ENCODE measurements around the gene TTLL13.
"Not testable (repeated sequence)": the region's sequence is repeated elsewhere in the genome, so short reads cannot be mapped to it uniquely, and the experiment has no call there.

The TTLL13 gene

GRCh38 chr15:90270502-90271150 is 21.3 kb downstream of the TTLL13 start:
- Histone ChIP-seq H3K36me3 (ENCODE audit: insufficient read depth, low read length) (peaks cover 43% of the 10 kb centered on the region), H3K4me3 (ENCODE audit: low read depth in 1 of 2, low read length in 2 of 2) (no peak overlapping the region), H3K27ac (ENCODE audit: low read depth, low read length) (no peak overlapping the region)

GRCh38 chr15:90271459-90272166 is 22.3 kb downstream of the TTLL13 start:
- Histone ChIP-seq H3K4me3 (ENCODE audit: low read depth in 1 of 2, low read length in 2 of 2) (no peak overlapping the region), H3K9ac (ENCODE audit: low read length) (no peak overlapping the region), H3K4me1 (ENCODE audit: insufficient read depth, low read length) (peaks cover 35% of the 10 kb centered on the region), H3K36me3 (ENCODE audit: insufficient read depth, low read length) (peaks cover 51% of the 10 kb centered on the region), H3K27ac (ENCODE audit: low read depth, low read length) (no peak overlapping the region), H3K9me3 (ENCODE audit: low read length) (no peaks in the 10 kb centered on the region), H3K27me3 (ENCODE audit: control insufficient read depth in 1 of 2, insufficient read depth in 2 of 2, low read length in 2 of 2) (no peaks in the 10 kb centered on the region)

More at GRCh38 chr15:90270502-90271150, 21.3 kb downstream of the TTLL13 start:
- Histone ChIP-seq H3K4me1 (ENCODE audit: insufficient read depth, low read length) (peaks cover 35% of the 10 kb centered on the region), H3K27me3 (ENCODE audit: control insufficient read depth in 1 of 2, insufficient read depth in 2 of 2, low read length in 2 of 2) (no peaks in the 10 kb centered on the region), H3K9ac (ENCODE audit: low read length) (no peak overlapping the region), H3K9me3 (ENCODE audit: low read length) (no peaks in the 10 kb centered on the region)

- H3K9me3 ChIP-seq (ENCODE audit: low read length); H3K27me3 ChIP-seq (ENCODE audit: control insufficient read depth in 1 of 2, insufficient read depth in 2 of 2, low read length in 2 of 2); H3K4me3 ChIP-seq (ENCODE audit: low read depth in 1 of 2, low read length in 2 of 2); H3K4me1 ChIP-seq (ENCODE audit: insufficient read depth, low read length); H3K36me3 ChIP-seq (ENCODE audit: insufficient read depth, low read length); H3K9ac ChIP-seq (ENCODE audit: low read length); H3K27ac ChIP-seq (ENCODE audit: low read depth, low read length): not testable (repeated sequence)
Observed at GRCh38 chr15:90278467-90278866, 29.1 kb downstream of the TTLL13 start.

- H3K9me3 ChIP-seq (ENCODE audit: low read length); H3K36me3 ChIP-seq (ENCODE audit: insufficient read depth, low read length); H3K9ac ChIP-seq (ENCODE audit: low read length); H3K27me3 ChIP-seq (ENCODE audit: control insufficient read depth in 1 of 2, insufficient read depth in 2 of 2, low read length in 2 of 2); H3K4me1 ChIP-seq (ENCODE audit: insufficient read depth, low read length); H3K4me3 ChIP-seq (ENCODE audit: low read depth in 1 of 2, low read length in 2 of 2); H3K27ac ChIP-seq (ENCODE audit: low read depth, low read length): not testable (repeated sequence)
Observed at GRCh38 chr15:90280743-90281142, 31.4 kb downstream of the TTLL13 start.

- not testable (repeated sequence) for H3K4me1 ChIP-seq (ENCODE audit: insufficient read depth, low read length); H3K27me3 ChIP-seq (ENCODE audit: control insufficient read depth in 1 of 2, insufficient read depth in 2 of 2, low read length in 2 of 2); H3K27ac ChIP-seq (ENCODE audit: low read depth, low read length); H3K9me3 ChIP-seq (ENCODE audit: low read length); H3K36me3 ChIP-seq (ENCODE audit: insufficient read depth, low read length); H3K9ac ChIP-seq (ENCODE audit: low read length); H3K4me3 ChIP-seq (ENCODE audit: low read depth in 1 of 2, low read length in 2 of 2)
Observed at GRCh38 chr15:90281637-90282036, 32.3 kb downstream of the TTLL13 start.

- Histone ChIP-seq H3K4me3 (ENCODE audit: low read depth in 1 of 2, low read length in 2 of 2) (no peak overlapping the region), H3K9ac (ENCODE audit: low read length) (no peak overlapping the region), H3K36me3 (ENCODE audit: insufficient read depth, low read length) (no peaks in the 10 kb centered on the region), H3K4me1 (ENCODE audit: insufficient read depth, low read length) (peaks cover 6% of the 10 kb centered on the region), H3K27ac (ENCODE audit: low read depth, low read length) (no peak overlapping the region), H3K9me3 (ENCODE audit: low read length) (no peaks in the 10 kb centered on the region), H3K27me3 (ENCODE audit: control insufficient read depth in 1 of 2, insufficient read depth in 2 of 2, low read length in 2 of 2) (no peaks in the 10 kb centered on the region)
Observed at GRCh38 chr15:90286678-90287077, 37.3 kb downstream of the TTLL13 start.

GRCh38 chr15:90287101-90287500 is 37.7 kb downstream of the TTLL13 start:
- Histone ChIP-seq H3K27me3 (ENCODE audit: control insufficient read depth in 1 of 2, insufficient read depth in 2 of 2, low read length in 2 of 2) (no peaks in the 10 kb centered on the region), H3K4me3 (ENCODE audit: low read depth in 1 of 2, low read length in 2 of 2) (no peak overlapping the region), H3K36me3 (ENCODE audit: insufficient read depth, low read length) (no peaks in the 10 kb centered on the region), H3K9ac (ENCODE audit: low read length) (no peak overlapping the region), H3K27ac (ENCODE audit: low read depth, low read length) (no peak overlapping the region), H3K9me3 (ENCODE audit: low read length) (no peaks in the 10 kb centered on the region), H3K4me1 (ENCODE audit: insufficient read depth, low read length) (peaks cover 6% of the 10 kb centered on the region)

GRCh38 chr15:90287946-90288345 is 38.6 kb downstream of the TTLL13 start:
- H3K4me1 ChIP-seq (ENCODE audit: insufficient read depth, low read length), result peaks cover 6% of the 10 kb centered on the region
- no peak overlapping the region for H3K27ac ChIP-seq (ENCODE audit: low read depth, low read length)
- H3K4me3 ChIP-seq (ENCODE audit: low read depth in 1 of 2, low read length in 2 of 2), result no peak overlapping the region
- no peak overlapping the region for H3K9ac ChIP-seq (ENCODE audit: low read length)
- H3K27me3 ChIP-seq (ENCODE audit: control insufficient read depth in 1 of 2, insufficient read depth in 2 of 2, low read length in 2 of 2), result no peaks in the 10 kb centered on the region
- H3K9me3 ChIP-seq (ENCODE audit: low read length), result no peaks in the 10 kb centered on the region
- H3K36me3 ChIP-seq (ENCODE audit: insufficient read depth, low read length), result no peaks in the 10 kb centered on the region

- Histone ChIP-seq H3K36me3 (ENCODE audit: insufficient read depth, low read length) (no peaks in the 10 kb centered on the region), H3K27me3 (ENCODE audit: control insufficient read depth in 1 of 2, insufficient read depth in 2 of 2, low read length in 2 of 2) (no peaks in the 10 kb centered on the region), H3K27ac (ENCODE audit: low read depth, low read length) (no peak overlapping the region), H3K9me3 (ENCODE audit: low read length) (no peaks in the 10 kb centered on the region), H3K4me3 (ENCODE audit: low read depth in 1 of 2, low read length in 2 of 2) (no peak overlapping the region), H3K9ac (ENCODE audit: low read length) (no peak overlapping the region), H3K4me1 (ENCODE audit: insufficient read depth, low read length) (peaks cover 6% of the 10 kb centered on the region)
Observed at GRCh38 chr15:90291679-90292356, 42.5 kb downstream of the TTLL13 start.

GRCh38 chr15:90293040-90293810 is 43.9 kb downstream of the TTLL13 start:
- not testable (repeated sequence) for H3K4me3 ChIP-seq (ENCODE audit: low read depth in 1 of 2, low read length in 2 of 2); H3K9me3 ChIP-seq (ENCODE audit: low read length); H3K36me3 ChIP-seq (ENCODE audit: insufficient read depth, low read length); H3K9ac ChIP-seq (ENCODE audit: low read length); H3K27ac ChIP-seq (ENCODE audit: low read depth, low read length); H3K4me1 ChIP-seq (ENCODE audit: insufficient read depth, low read length); H3K27me3 ChIP-seq (ENCODE audit: control insufficient read depth in 1 of 2, insufficient read depth in 2 of 2, low read length in 2 of 2)

- Histone ChIP-seq H3K4me3 (ENCODE audit: low read depth in 1 of 2, low read length in 2 of 2) (no peak overlapping the region), H3K9me3 (ENCODE audit: low read length) (no peaks in the 10 kb centered on the region), H3K27me3 (ENCODE audit: control insufficient read depth in 1 of 2, insufficient read depth in 2 of 2, low read length in 2 of 2) (no peaks in the 10 kb centered on the region), H3K27ac (ENCODE audit: low read depth, low read length) (no peak overlapping the region), H3K4me1 (ENCODE audit: insufficient read depth, low read length) (no peaks in the 10 kb centered on the region), H3K9ac (ENCODE audit: low read length) (no peak overlapping the region), H3K36me3 (ENCODE audit: insufficient read depth, low read length) (no peaks in the 10 kb centered on the region)
Observed at GRCh38 chr15:90294159-90294558, 44.8 kb downstream of the TTLL13 start.

All from muscle layer of colon (tissue), 2 donors.